Neural cell (in vitro differentiated cells): Measurements from ENCODE around the gene CLIP1. TPM values are rescaled to one million over a fixed set of nuclear protein-coding genes. Genes with fewer than 3 reads are reported as not detected.

Experiments
- H2AFZ ChIP-seq: fragments of 200-600, 300-800 bp; sonication (generic), shearing (Covaris generic); 2 replicates; pipeline ENCODE4 v1.6.0; 2014; ENCODE audit warnings: low read depth, mild to moderate bottlenecking, antibody characterized with exemption, low read length, moderate library complexity
- H3F3A ChIP-seq: fragments of 200-600 bp; shearing (Covaris generic); 2 replicates; pipeline ENCODE4 v1.6.1; 2016; ENCODE audit warnings: mild to moderate bottlenecking, moderate library complexity, mixed read lengths, antibody characterized with exemption, low read length; ENCODE audit not compliant: insufficient read depth, poor library complexity, severe bottlenecking
- H3K27ac ChIP-seq: fragments of 200-600, 300-800 bp; sonication (generic), shearing (Covaris generic); 2 replicates; pipeline ENCODE4 v1.5.1; 2014; ENCODE audit warnings: mild to moderate bottlenecking, low read length, moderate library complexity
- H3K27me3 ChIP-seq: fragments of 300-800, 200-600 bp; sonication (generic), shearing (Covaris generic); 2 replicates; pipeline ENCODE4 v1.6.0; 2014; ENCODE audit warnings: mild to moderate bottlenecking, low read depth, low read length, moderate library complexity; ENCODE audit not compliant: insufficient read depth
- H3K36me3 ChIP-seq: fragments of 300-800, 200-600 bp; sonication (generic), shearing (Covaris generic); 2 replicates; pipeline ENCODE4 v1.5.1; 2014; ENCODE audit warnings: mild to moderate bottlenecking, antibody characterized with exemption, low read length, moderate library complexity; ENCODE audit not compliant: insufficient read depth
- H3K4me2 ChIP-seq: fragments of 300-800, 200-600 bp; sonication (generic), shearing (Covaris generic); 2 replicates; pipeline ENCODE4 v1.6.0; 2014; ENCODE audit warnings: mild to moderate bottlenecking, low read length
- H3K4me3 ChIP-seq: fragments of 300-800, 200-600 bp; sonication (generic), shearing (Covaris generic); 2 replicates; pipeline ENCODE4 v1.5.1; 2014; ENCODE audit warnings: mild to moderate bottlenecking, low read length, moderate library complexity
- H3K79me2 ChIP-seq: fragments of 200-600 bp; shearing (Covaris generic); replicated peaks from 2 replicates; pipeline ENCODE4 v1.6.0; 2014; ENCODE audit warnings: mild to moderate bottlenecking, low read length, moderate library complexity; ENCODE audit not compliant: insufficient read depth
- H3K9ac ChIP-seq: fragments of 300-800, 200-600 bp; sonication (generic), shearing (Covaris generic); 2 replicates; pipeline ENCODE4 v1.6.1; 2016; ENCODE audit warnings: mild to moderate bottlenecking, low read length, mixed read lengths
- H3K9me2 ChIP-seq: fragments of 200-600 bp; shearing (Covaris generic); 2 replicates; pipeline ENCODE4 v1.6.1; 2016; ENCODE audit warnings: mild to moderate bottlenecking, low read length, mixed read lengths; ENCODE audit not compliant: insufficient read depth
- H3K9me3 ChIP-seq: fragments of 200-600, 300-800 bp; sonication (generic), shearing (Covaris generic); 2 replicates; pipeline ENCODE4 v1.6.1; 2016; ENCODE audit warnings: mild to moderate bottlenecking, mixed run types, low read length, moderate library complexity, mixed read lengths
- H4K20me1 ChIP-seq: fragments of 200-600 bp; shearing (Covaris generic); 2 replicates; pipeline ENCODE4 v1.6.1; 2016; ENCODE audit warnings: mild to moderate bottlenecking, mixed run types; ENCODE audit not compliant: insufficient read depth
- EP300 ChIP-seq: fragments of 450-650 bp; conservative IDR thresholded peaks from 2 replicates; pipeline ENCODE4 v1.6.1; 2014; ENCODE audit warnings: antibody characterized with exemption, mild to moderate bottlenecking, moderate library complexity; ENCODE audit not compliant: poor library complexity, severe bottlenecking
- EZH2 ChIP-seq: fragments of 200-600, 300-800 bp; shearing (Covaris generic), sonication (generic); IDR thresholded peaks from 2 replicates; pipeline ENCODE4 v1.6.1; 2014; ENCODE audit warnings: antibody characterized with exemption, low read length, borderline replicate concordance, mild to moderate bottlenecking; ENCODE audit not compliant: insufficient read depth, poor library complexity, severe bottlenecking
- MXI1 ChIP-seq: fragments of 450-650 bp; conservative IDR thresholded peaks from 2 replicates; pipeline ENCODE4 v1.6.1; 2014; ENCODE audit warnings: antibody characterized with exemption, mild to moderate bottlenecking; ENCODE audit not compliant: poor library complexity, severe bottlenecking
- POLR2AphosphoS5 ChIP-seq: IDR thresholded peaks from 2 replicates; pipeline ENCODE4 v1.6.1; 2012
- RAD21 ChIP-seq: fragments of 450-650 bp; conservative IDR thresholded peaks from 2 replicates; pipeline ENCODE4 v1.6.1; 2014; ENCODE audit warnings: antibody characterized with exemption, mild to moderate bottlenecking, moderate library complexity
- SMC3 ChIP-seq: fragments of 450-650 bp; conservative IDR thresholded peaks from 2 replicates; pipeline ENCODE4 v1.6.1; 2014; ENCODE audit warnings: antibody characterized with exemption, mild to moderate bottlenecking, moderate library complexity; ENCODE audit not compliant: poor library complexity
- TAF1 ChIP-seq: IDR thresholded peaks from 2 replicates; pipeline ENCODE4 v1.6.1; 2012; ENCODE audit warnings: low read depth
- polyA plus RNA-seq: library from polyadenylated mRNA; depleted of rRNA; stranded (reverse); fragments of >200 nt; gene quantifications from 2 replicates; pipeline ENCODE4 v1.2.3, GENCODE V29; 2014
- TF ChIP-seq, protein P1 (sequence below): IDR thresholded peaks from 2 replicates; pipeline ENCODE4 v1.6.1; 2012; ENCODE audit warnings: borderline replicate concordance
- TF ChIP-seq, protein P2 (sequence below): fragments of 450-650 bp; IDR thresholded peaks from 2 replicates; pipeline ENCODE4 v1.5.1; 2014; ENCODE audit warnings: antibody characterized with exemption, mild to moderate bottlenecking, moderate library complexity; ENCODE audit not compliant: poor library complexity, severe bottlenecking

CLIP1 gene
- polyA plus RNA-seq, 1 donor from 2014 or later: 67.4 TPM

DNA sequence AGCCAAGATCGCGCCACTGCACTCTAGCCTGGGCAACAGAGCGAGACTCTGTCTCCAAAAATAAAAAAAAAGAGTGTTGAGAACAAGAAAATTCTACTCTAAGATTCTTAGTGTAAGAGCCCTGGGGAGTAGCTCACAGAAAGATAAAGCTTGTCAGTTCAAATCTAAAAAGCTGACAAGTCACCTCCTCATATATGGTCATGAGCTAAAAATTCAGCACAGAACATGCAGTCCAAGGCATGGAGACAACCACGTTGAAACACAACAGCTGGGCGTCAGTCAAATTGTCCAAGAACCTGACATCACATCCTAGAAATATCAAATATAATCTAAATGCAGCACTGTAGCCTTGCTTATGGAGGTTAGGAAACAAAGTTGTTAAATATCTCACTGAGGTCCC is 47.8 kb downstream of the CLIP1 start:
- TF ChIP-seq MXI1: no peak
- TF ChIP-seq EZH2: no peak
- no peak for TF ChIP-seq SMC3
- no peak for TF ChIP-seq RAD21
- no peak for TF ChIP-seq POLR2AphosphoS5
- TF ChIP-seq EP300: no peak
- TF ChIP-seq, protein P1, sequence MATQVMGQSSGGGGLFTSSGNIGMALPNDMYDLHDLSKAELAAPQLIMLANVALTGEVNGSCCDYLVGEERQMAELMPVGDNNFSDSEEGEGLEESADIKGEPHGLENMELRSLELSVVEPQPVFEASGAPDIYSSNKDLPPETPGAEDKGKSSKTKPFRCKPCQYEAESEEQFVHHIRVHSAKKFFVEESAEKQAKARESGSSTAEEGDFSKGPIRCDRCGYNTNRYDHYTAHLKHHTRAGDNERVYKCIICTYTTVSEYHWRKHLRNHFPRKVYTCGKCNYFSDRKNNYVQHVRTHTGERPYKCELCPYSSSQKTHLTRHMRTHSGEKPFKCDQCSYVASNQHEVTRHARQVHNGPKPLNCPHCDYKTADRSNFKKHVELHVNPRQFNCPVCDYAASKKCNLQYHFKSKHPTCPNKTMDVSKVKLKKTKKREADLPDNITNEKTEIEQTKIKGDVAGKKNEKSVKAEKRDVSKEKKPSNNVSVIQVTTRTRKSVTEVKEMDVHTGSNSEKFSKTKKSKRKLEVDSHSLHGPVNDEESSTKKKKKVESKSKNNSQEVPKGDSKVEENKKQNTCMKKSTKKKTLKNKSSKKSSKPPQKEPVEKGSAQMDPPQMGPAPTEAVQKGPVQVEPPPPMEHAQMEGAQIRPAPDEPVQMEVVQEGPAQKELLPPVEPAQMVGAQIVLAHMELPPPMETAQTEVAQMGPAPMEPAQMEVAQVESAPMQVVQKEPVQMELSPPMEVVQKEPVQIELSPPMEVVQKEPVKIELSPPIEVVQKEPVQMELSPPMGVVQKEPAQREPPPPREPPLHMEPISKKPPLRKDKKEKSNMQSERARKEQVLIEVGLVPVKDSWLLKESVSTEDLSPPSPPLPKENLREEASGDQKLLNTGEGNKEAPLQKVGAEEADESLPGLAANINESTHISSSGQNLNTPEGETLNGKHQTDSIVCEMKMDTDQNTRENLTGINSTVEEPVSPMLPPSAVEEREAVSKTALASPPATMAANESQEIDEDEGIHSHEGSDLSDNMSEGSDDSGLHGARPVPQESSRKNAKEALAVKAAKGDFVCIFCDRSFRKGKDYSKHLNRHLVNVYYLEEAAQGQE: no peak
- TF ChIP-seq TAF1: no peak
- TF ChIP-seq, protein P2, sequence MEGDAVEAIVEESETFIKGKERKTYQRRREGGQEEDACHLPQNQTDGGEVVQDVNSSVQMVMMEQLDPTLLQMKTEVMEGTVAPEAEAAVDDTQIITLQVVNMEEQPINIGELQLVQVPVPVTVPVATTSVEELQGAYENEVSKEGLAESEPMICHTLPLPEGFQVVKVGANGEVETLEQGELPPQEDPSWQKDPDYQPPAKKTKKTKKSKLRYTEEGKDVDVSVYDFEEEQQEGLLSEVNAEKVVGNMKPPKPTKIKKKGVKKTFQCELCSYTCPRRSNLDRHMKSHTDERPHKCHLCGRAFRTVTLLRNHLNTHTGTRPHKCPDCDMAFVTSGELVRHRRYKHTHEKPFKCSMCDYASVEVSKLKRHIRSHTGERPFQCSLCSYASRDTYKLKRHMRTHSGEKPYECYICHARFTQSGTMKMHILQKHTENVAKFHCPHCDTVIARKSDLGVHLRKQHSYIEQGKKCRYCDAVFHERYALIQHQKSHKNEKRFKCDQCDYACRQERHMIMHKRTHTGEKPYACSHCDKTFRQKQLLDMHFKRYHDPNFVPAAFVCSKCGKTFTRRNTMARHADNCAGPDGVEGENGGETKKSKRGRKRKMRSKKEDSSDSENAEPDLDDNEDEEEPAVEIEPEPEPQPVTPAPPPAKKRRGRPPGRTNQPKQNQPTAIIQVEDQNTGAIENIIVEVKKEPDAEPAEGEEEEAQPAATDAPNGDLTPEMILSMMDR: no peak
- Histone ChIP-seq H4K20me1 (no peaks in the 10 kb centered on the region), H3K36me3 (no peaks in the 10 kb centered on the region), H3K9me2 (no peaks in the 10 kb centered on the region), H3K4me3 (no peak overlapping the region), H2AFZ (no peak overlapping the region), H3K4me2 (no peak overlapping the region), H3K79me2 (no peaks in the 10 kb centered on the region), H3K9ac (no peak overlapping the region), H3F3A (no peaks in the 10 kb centered on the region), H3K27ac (no peak overlapping the region), H3K9me3 (no peaks in the 10 kb centered on the region), H3K27me3 (no peaks in the 10 kb centered on the region)

DNA sequence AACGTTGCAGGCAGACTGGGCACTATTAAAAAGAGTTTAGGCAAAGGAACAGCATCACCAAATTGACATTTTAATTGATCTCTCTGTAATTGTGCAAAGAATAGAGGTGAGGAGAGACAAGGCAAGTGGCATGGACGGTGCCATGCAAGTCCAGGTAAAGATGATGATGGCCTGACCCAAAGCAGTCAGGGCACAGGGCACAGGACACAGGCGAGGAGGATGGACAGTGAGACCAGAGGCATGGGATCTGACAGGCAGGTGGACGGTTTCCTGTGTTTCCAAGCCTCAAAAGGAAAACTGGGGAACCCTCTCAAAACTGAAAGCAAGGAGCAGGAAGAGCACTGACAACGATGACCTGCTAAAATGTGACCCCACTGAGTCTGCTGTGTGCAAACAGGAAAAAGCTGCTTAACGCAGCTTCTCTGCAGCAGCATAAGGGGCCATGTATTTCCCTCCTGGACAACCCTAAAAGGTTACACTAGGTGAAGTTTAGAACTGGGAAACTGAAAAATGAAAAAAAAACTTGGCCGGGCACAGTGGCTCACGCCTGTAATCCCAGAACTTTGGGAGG is 50.9 kb downstream of the CLIP1 start:
- Histone ChIP-seq H3K79me2 (no peaks in the 10 kb centered on the region), H3K9ac (no peak overlapping the region), H4K20me1 (no peaks in the 10 kb centered on the region), H3K4me3 (no peak overlapping the region), H3K9me3 (no peaks in the 10 kb centered on the region), H3K27ac (no peak overlapping the region), H3F3A (no peaks in the 10 kb centered on the region), H3K36me3 (no peaks in the 10 kb centered on the region), H2AFZ (no peak overlapping the region), H3K9me2 (no peaks in the 10 kb centered on the region), H3K27me3 (no peaks in the 10 kb centered on the region), H3K4me2 (no peak overlapping the region)
- TF ChIP-seq, protein P1: no peak
- TF ChIP-seq SMC3: no peak
- no peak for TF ChIP-seq POLR2AphosphoS5
- TF ChIP-seq, protein P2: no peak
- no peak for TF ChIP-seq EZH2
- no peak for TF ChIP-seq RAD21
- no peak for TF ChIP-seq EP300
- no peak for TF ChIP-seq TAF1
- no peak for TF ChIP-seq MXI1
